ENCODE results near the gene TUT7. TPM values are rescaled to one million over a fixed set of nuclear protein-coding genes. Genes with fewer than 3 reads are reported as not detected.

TUT7 gene
- total and polyA plus RNA-seq, 2 of the 4 experiments (the other 2 are of a cell fraction) = 13.3 to 33.3 TPM

DNA sequence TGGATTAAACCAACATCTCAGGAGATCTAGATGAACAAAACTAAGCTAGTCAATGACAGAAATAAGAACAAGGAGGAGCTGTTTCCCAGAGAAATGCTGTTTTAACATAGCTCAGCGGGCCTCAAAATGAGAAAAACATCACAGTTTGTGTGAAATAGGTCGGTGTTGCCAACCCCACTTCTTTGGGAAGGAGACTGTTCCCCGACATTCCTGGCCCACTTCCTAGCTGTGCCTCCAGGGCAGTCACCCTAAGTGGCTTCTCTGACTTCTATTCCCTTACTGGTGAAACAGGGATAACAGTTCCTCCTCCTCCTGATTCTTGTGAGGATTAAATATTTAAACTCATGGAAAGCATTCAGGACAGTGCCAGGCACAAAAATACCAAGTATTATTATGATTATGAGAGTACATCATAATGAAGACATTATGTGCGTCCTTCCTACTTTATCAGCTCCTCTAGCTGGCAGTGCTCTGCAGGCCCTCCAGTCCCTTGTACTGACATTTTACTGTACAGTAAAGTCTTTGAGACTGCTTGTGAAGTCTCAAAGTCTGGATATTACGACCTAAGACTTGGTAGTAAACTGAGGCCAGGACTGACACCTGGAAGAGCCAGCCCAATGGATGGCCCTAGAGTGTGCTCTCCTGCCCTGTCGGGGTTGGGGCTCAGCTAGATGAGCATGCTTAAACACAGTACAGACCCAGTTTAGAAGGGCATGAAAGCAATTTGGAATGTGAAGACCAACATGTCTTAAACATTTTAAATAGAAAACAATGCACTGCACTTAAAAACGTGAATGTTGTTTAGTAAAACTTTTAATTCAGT lies 79.2 kb downstream of the TUT7 start:
- H2BK120ac ChIP-seq (ENCODE audit: low read depth, low read length) = no peak overlapping the region
- no peak overlapping the region for H2BK15ac ChIP-seq (ENCODE audit: low read depth, low read length)
- ChIA-PET POLR2A (ENCODE audit: unreplicated experiment) (no interaction called here), CTCF (interaction anchor here (0.6 kb wide), 1 partner anchor 13 kb away, joined by 4 read pairs; no protein-coding TSS in a partner anchor)
- H4K20me1 ChIP-seq (ENCODE audit: insufficient read depth, low read length) = peaks cover 10% of the 10 kb centered on the region; the same call in 1 of the 2 replicates
- H3K9ac ChIP-seq (ENCODE audit: low read depth, low read length) = no peak overlapping the region
- H2AFZ ChIP-seq (replicated peaks; ENCODE audit: low read length, poor library complexity) = no peak overlapping the region
- H2AK9ac ChIP-seq (replicated peaks; ENCODE audit: low read depth, low read length, poor library complexity) = no peak overlapping the region
- no TSS peak for BruUV-seq (replicated peaks)
- no peak overlapping the region for H3K23ac ChIP-seq (ENCODE audit: low read depth, low read length)
- peaks cover 4% of the 10 kb centered on the region for H3K4me1 ChIP-seq (ENCODE audit: control insufficient read depth, insufficient read depth, low read length)
- H4K8ac ChIP-seq (ENCODE audit: low read depth in 2 of 2, low read length in 2 of 2) = no peak overlapping the region
- H3K36me3 ChIP-seq (ENCODE audit: control insufficient read depth, insufficient read depth, low read length) = peaks cover 15% of the 10 kb centered on the region
- no peak overlapping the region for H2AK5ac ChIP-seq (ENCODE audit: low read depth, low read length)
- H3K79me1 ChIP-seq (ENCODE audit: low read depth in 1 of 2, low read length in 2 of 2) = peaks cover 31 to 51% of the 10 kb centered on the region in 2 experiments
- no peaks in the 10 kb centered on the region for H3K9me3 ChIP-seq (ENCODE audit: control insufficient read depth, insufficient read depth, low read length)
- no peak for ATAC-seq (ENCODE audit: low read depth)
- no peak overlapping the region for H4K91ac ChIP-seq (ENCODE audit: insufficient read depth, low read depth, low read length)
- no peak overlapping the region for H2BK5ac ChIP-seq (ENCODE audit: low read depth, low read length, poor library complexity, severe bottlenecking)
- H3K27ac ChIP-seq (ENCODE audit: insufficient read depth, low read length) = no peak overlapping the region
- no peak overlapping the region for H3K4me2 ChIP-seq (ENCODE audit: low read depth, low read length)
- H3K27me3 ChIP-seq (ENCODE audit: control insufficient read depth, insufficient read depth, low read length) = no peaks in the 10 kb centered on the region
- no peak for DNase-seq
- H3K18ac ChIP-seq (ENCODE audit: low read depth, low read length) = no peak overlapping the region
- in situ Hi-C loops (cut with MboI; ENCODE audit: low sequenced_read_pairs) (no loop called here), dilution Hi-C loops (cut with HindIII; ENCODE audit: low sequenced_read_pairs, unreplicated experiment) (no loop called here), intact Hi-C loops (cut with micrococcal nuclease) (loop anchor here (5.0 to 10.0 kb wide), 2 partner anchors 73 to 230 kb away; no protein-coding TSS in a partner anchor)
- no peak overlapping the region for H3K4me3 ChIP-seq (ENCODE audit: insufficient read depth, low read depth, low read length)
- H3K14ac ChIP-seq (replicated peaks; ENCODE audit: low read depth, low read length) = no peak overlapping the region
- H2BK20ac ChIP-seq (ENCODE audit: low read depth, low read length) = no peak overlapping the region
- H3K4ac ChIP-seq (ENCODE audit: low read depth, low read length) = no peak overlapping the region
- no peak overlapping the region for H4K5ac ChIP-seq (ENCODE audit: low read depth, low read length)
- H3K9me1 ChIP-seq (ENCODE audit: insufficient read depth, low read length) = peaks cover 5% of the 10 kb centered on the region
- 90% methylated on average over 3 of the region's 7 CpGs; no CpG with 5 or more reads in 1 of the 2 experiments for WGBS, 2 experiments (ENCODE audit: extremely low coverage in 2 of 2, insufficient read length in 1 of 2)
- no peak for TF ChIP-seq RCOR1 (IDR thresholded peaks at IDR 0.05; ENCODE audit: insufficient replicate concordance, low read length)
- TF ChIP-seq CHD1 (IDR thresholded peaks at IDR 0.05; ENCODE audit: low read depth, low read length) = no peak
- no peak for TF ChIP-seq POLR2A (IDR thresholded peaks at IDR 0.05; ENCODE audit: low read depth, low read length)
- TF ChIP-seq CEBPB (IDR thresholded peaks at IDR 0.05; ENCODE audit: low read depth, low read length) = no peak
- TF ChIP-seq NFE2L2 (IDR thresholded peaks at IDR 0.05; ENCODE audit: low read depth, low read length) = no peak
- no peak for TF ChIP-seq BHLHE40 (IDR thresholded peaks at IDR 0.05; ENCODE audit: low read depth, low read length)
- TF ChIP-seq, protein P1, sequence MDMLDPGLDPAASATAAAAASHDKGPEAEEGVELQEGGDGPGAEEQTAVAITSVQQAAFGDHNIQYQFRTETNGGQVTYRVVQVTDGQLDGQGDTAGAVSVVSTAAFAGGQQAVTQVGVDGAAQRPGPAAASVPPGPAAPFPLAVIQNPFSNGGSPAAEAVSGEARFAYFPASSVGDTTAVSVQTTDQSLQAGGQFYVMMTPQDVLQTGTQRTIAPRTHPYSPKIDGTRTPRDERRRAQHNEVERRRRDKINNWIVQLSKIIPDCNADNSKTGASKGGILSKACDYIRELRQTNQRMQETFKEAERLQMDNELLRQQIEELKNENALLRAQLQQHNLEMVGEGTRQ (IDR thresholded peaks at IDR 0.05; ENCODE audit: low read depth, low read length) = no peak
- TF ChIP-seq RFX5 (IDR thresholded peaks at IDR 0.05; ENCODE audit: low read depth, low read length) = no peak
- no peak for TF ChIP-seq MAFK (IDR thresholded peaks at IDR 0.05; ENCODE audit: low read depth, low read length)
- TF ChIP-seq, protein P2, sequence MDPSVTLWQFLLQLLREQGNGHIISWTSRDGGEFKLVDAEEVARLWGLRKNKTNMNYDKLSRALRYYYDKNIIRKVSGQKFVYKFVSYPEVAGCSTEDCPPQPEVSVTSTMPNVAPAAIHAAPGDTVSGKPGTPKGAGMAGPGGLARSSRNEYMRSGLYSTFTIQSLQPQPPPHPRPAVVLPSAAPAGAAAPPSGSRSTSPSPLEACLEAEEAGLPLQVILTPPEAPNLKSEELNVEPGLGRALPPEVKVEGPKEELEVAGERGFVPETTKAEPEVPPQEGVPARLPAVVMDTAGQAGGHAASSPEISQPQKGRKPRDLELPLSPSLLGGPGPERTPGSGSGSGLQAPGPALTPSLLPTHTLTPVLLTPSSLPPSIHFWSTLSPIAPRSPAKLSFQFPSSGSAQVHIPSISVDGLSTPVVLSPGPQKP (IDR thresholded peaks at IDR 0.05; ENCODE audit: borderline replicate concordance, low read depth, low read length) = no peak
- no peak for TF ChIP-seq MXI1 (IDR thresholded peaks at IDR 0.05; ENCODE audit: borderline replicate concordance, low read depth, low read length)
- no peak for TF ChIP-seq FOS (IDR thresholded peaks at IDR 0.05; ENCODE audit: low read depth, low read length)
- TF ChIP-seq, protein P3, sequence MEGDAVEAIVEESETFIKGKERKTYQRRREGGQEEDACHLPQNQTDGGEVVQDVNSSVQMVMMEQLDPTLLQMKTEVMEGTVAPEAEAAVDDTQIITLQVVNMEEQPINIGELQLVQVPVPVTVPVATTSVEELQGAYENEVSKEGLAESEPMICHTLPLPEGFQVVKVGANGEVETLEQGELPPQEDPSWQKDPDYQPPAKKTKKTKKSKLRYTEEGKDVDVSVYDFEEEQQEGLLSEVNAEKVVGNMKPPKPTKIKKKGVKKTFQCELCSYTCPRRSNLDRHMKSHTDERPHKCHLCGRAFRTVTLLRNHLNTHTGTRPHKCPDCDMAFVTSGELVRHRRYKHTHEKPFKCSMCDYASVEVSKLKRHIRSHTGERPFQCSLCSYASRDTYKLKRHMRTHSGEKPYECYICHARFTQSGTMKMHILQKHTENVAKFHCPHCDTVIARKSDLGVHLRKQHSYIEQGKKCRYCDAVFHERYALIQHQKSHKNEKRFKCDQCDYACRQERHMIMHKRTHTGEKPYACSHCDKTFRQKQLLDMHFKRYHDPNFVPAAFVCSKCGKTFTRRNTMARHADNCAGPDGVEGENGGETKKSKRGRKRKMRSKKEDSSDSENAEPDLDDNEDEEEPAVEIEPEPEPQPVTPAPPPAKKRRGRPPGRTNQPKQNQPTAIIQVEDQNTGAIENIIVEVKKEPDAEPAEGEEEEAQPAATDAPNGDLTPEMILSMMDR (conservative IDR thresholded peaks at IDR 0.05; ENCODE audit: low read depth, low read length) = no peak
- TF ChIP-seq RAD21 (IDR thresholded peaks at IDR 0.05; ENCODE audit: low read length) = no peak
- TF ChIP-seq SMC3 (IDR thresholded peaks at IDR 0.05; ENCODE audit: low read depth, low read length) = no peak
- H3K56ac ChIP-seq (ENCODE audit: extremely low read depth, insufficient read depth, low read length) = no peak overlapping the region
